Measurements from ENCODE around the gene KLHL3.

The KLHL3 gene

DNA sequence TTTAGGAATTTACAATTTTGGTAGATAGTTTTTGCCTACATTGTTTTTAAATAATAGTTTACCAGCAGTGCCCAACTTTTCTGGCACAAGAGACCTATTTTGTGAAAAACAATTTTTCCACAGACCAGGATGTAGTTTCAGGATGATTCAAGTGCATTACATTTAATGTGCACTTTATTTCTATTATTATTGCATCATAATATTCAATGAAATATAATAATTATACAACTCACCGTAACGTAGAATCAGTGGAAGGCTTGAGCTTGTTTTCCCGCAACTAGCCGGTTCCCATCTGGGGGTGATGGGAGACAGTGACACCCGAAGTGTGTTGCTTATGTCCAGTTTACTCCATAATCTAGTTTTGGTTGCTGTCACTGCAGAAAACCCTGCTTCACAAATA lies 21.7 kb upstream of the KLHL3 start:
- Histone ChIP-seq H3K27me3 (ENCODE audit: control insufficient read depth, insufficient read depth, low read length) (no peaks in the 10 kb centered on the region), H3K4me3 (ENCODE audit: low read depth, low read length) (no peak overlapping the region), H3K36me3 (ENCODE audit: control insufficient read depth, insufficient read depth, low read length) (peaks cover 8% of the 10 kb centered on the region), H3K9me3 (ENCODE audit: control insufficient read depth, insufficient read depth, low read depth, low read length) (peaks cover 10% of the 10 kb centered on the region), H3K27ac (ENCODE audit: low read depth, low read length) (no peak overlapping the region), H3K9ac (ENCODE audit: low read length) (no peak overlapping the region), H3K4me1 (ENCODE audit: control insufficient read depth, insufficient read depth, low read length) (0 out of 2 replicates have a peak, but pooled peaks cover 3% of the 10 kb centered on the region)

DNA sequence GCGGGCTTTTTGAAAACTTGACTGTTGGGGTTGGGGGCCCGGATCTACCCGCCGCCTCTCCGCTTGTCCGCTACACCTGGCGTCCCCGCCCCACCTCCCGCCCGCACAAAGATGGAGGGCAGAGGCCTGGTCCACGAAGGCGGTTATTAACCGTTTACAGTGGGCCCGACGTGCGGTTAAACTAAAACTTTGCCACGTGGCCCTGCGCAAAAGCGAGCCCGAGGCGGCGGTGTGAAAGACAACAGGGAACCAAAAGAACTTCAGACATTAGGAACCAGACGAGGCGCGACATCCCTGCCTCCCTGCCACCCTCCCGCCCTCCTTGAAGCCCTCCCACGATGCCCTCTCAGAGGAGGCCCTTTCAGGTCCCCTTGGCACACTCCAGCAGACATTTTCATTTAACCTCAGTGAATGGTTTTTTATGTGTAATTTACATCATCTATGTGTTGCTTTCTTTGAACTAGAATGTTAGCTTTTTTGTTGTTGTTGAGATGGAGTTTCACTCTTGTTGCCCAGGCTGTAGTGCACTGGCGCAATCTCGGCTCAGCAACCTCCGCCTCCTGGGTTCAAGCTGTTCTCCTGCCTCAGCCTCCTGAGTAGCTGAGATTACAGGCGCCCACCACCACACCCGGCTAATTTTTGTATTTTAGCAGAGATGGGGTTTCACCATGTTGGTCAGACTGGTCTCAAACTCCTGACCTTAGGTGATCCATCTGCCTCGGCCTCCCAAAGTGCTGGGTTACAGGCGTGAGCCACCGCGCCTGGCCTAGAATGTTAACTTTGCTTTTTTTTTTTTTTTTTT lies 19.3 kb upstream of the KLHL3 start:
- H3K4me1 ChIP-seq (ENCODE audit: control insufficient read depth, insufficient read depth, low read length) = peaks cover 14% of the 10 kb centered on the region
- peaks cover 24% of the 10 kb centered on the region for H3K36me3 ChIP-seq (ENCODE audit: control insufficient read depth, insufficient read depth, low read length)
- peaks cover 4% of the 10 kb centered on the region for H3K9me3 ChIP-seq (ENCODE audit: control insufficient read depth, insufficient read depth, low read depth, low read length)
- H3K27ac ChIP-seq (ENCODE audit: low read depth, low read length) = peak overlapping the region; percentile 100
- peak overlapping the region; percentile 99 for H3K9ac ChIP-seq (ENCODE audit: low read length)
- H3K27me3 ChIP-seq (ENCODE audit: control insufficient read depth, insufficient read depth, low read length) = no peaks in the 10 kb centered on the region
- peak overlapping the region; percentile 100 for H3K4me3 ChIP-seq (ENCODE audit: low read depth, low read length)

DNA sequence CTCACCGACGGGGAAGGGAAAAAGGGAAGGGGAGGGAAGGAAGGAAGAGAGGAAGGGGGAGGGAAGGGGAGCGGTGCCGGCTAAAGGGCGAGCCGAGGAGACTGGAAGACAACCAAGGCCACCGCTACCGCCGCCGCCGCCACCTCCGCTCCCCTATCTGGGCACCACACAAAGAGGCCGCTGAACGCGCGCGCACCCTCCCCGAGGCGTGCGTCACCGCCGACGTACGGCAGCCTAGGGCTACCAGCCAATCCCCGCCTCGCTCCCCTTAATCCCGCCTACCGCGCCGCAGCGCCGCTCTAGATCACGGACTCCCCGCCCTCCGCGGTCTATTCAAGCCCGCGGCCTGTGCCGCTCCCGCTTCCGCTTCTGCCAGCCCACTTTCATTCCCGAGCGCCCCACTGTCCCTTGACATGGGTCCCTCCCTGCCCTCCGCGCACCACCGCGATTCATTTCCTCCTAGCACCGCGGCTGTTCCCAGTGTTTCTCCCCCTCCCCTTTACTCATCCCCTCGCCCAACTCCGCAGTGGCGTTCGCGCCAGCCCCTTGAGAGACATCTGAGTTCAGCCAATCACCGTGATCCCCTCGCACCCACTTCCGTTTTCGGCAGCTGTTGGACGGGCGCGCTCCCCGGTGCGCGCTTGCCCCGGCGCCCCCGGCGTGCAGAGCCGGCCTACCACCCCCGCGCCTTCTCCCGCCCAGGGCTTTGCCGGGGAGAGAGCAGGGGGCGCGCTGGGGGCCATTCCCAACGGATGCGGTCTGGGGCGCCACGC lies 18.5 kb upstream of the KLHL3 start, which contains the start of gene HNRNPA0:
Gene HNRNPA0 (minus strand): TSS at position 176 of the 773 bp plus-strand sequence. CDS start 297 bp downstream, outside the sequence.
- Histone ChIP-seq H3K9ac (ENCODE audit: low read length) (peak within 1 kb of the TSS; percentile 99), H3K9me3 (ENCODE audit: control insufficient read depth, insufficient read depth, low read depth, low read length) (no peaks in the 10 kb centered on the region), H3K36me3 (ENCODE audit: control insufficient read depth, insufficient read depth, low read length) (peaks cover 24% of the 10 kb centered on the region), H3K4me3 (ENCODE audit: low read depth, low read length) (peak within 1 kb of the TSS; percentile 100), H3K4me1 (ENCODE audit: control insufficient read depth, insufficient read depth, low read length) (peaks cover 14% of the 10 kb centered on the region), H3K27ac (ENCODE audit: low read depth, low read length) (peak within 1 kb of the TSS; percentile 100), H3K27me3 (ENCODE audit: control insufficient read depth, insufficient read depth, low read length) (no peaks in the 10 kb centered on the region)

DNA sequence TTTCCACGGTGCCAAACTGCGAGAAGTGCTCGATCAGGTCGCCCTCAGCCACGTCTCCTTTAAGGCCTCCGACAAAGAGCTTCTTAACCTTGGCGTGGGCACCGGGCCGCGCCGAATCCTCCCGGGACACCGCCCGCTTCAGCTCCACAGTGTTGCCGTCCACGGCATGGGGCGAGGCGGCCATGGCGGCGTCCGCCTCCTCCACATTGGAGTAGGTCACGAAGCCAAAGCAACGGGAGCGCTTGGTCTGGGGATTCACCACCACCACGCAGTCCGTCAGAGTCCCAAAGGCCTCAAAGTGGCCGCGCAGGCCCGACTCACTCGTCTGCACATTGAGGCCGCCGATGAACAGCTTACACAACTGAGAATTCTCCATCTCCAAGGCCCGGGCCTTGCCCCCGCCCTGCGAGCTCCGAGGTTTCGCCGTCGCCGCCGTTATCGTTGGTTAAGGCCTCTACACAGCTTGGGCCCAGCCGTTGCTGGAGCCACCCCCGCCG lies 17.9 kb upstream of the KLHL3 start:
- peaks cover 24% of the 10 kb centered on the region for H3K36me3 ChIP-seq (ENCODE audit: control insufficient read depth, insufficient read depth, low read length)
- H3K4me3 ChIP-seq (ENCODE audit: low read depth, low read length) = peak overlapping the region; percentile 100
- H3K27me3 ChIP-seq (ENCODE audit: control insufficient read depth, insufficient read depth, low read length) = no peaks in the 10 kb centered on the region

DNA sequence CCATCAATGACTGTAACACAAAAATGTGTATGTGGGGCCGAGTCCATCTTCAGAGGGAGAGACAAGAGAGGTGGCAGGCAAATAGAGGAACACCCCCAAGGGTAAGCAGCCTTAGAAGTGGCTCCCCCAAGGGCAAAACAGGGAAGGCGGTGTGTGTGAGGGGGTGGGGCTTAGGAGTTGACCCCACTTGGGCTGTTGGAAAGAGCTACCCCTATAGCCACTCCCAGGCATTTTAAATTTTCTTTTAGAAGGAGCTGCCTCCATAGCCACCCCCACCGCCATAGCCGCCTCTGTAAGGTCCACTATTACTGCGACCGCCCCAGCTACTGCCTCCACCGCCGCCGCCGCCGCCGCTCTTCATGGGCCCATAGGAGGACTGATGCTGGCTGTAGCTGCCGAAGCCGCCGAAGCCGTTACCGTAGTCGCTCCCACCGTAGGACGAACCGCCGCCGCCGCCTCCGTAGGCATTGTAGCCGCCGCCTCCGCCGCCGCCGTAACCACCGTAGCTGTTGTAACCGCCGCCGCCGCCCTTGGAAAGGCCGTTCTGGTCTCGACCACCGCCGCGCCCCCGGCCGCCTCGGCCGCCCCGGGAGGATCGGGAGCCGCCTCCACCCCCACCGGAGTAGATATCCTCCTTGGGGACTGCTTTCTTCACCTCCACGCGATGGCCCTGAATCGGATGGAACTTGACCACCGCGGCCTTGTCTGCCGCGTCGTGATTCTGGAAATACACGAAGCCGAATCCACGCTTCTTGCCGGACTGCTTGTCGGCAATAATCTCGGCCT lies 17.2 kb upstream of the KLHL3 start:
- H3K4me3 ChIP-seq (ENCODE audit: low read depth, low read length) = peak overlapping the region; percentile 100
- peak overlapping the region; percentile 100 for H3K27ac ChIP-seq (ENCODE audit: low read depth, low read length)
- no peaks in the 10 kb centered on the region for H3K27me3 ChIP-seq (ENCODE audit: control insufficient read depth, insufficient read depth, low read length)
- H3K4me1 ChIP-seq (ENCODE audit: control insufficient read depth, insufficient read depth, low read length) = peaks cover 14% of the 10 kb centered on the region
- H3K36me3 ChIP-seq (ENCODE audit: control insufficient read depth, insufficient read depth, low read length) = peaks cover 24% of the 10 kb centered on the region
- peak overlapping the region; percentile 99 for H3K9ac ChIP-seq (ENCODE audit: low read length)
- no peaks in the 10 kb centered on the region for H3K9me3 ChIP-seq (ENCODE audit: control insufficient read depth, insufficient read depth, low read depth, low read length)

More for the DNA sequence above, 17.9 kb upstream of the KLHL3 start:
- Histone ChIP-seq H3K4me1 (ENCODE audit: control insufficient read depth, insufficient read depth, low read length) (peaks cover 14% of the 10 kb centered on the region), H3K9ac (ENCODE audit: low read length) (peak overlapping the region; percentile 99), H3K27ac (ENCODE audit: low read depth, low read length) (peak overlapping the region; percentile 100), H3K9me3 (ENCODE audit: control insufficient read depth, insufficient read depth, low read depth, low read length) (no peaks in the 10 kb centered on the region)

DNA sequence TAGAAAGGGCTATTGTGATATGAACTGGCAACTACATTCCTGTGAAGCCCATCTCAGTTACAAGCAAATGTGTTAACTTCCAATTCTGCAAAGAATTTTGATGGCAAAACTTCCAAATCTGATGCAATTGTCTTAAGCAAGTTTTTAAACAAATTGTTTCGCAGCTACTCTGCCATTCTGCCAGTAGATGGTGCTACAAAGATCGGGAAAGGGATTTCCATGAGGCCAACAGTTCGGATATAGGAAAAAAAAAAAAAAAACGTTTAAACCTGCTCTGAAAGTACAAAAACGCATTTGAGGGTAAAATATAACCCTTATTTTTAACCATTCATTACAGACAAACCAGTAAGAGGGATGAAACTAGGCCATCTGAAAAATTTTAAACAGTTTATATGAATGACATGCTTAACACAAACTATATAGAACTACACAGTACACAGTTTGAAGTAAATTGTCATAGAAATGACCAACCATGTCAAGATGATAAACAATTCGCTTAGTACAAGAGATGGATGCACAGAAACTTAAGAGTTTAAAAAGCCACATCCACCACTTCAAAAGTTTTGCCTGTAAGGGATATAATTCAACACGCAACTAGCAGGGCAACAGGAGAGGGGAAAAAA lies 16.1 kb upstream of the KLHL3 start:
- Histone ChIP-seq H3K36me3 (ENCODE audit: control insufficient read depth, insufficient read depth, low read length) (peaks cover 24% of the 10 kb centered on the region), H3K27me3 (ENCODE audit: control insufficient read depth, insufficient read depth, low read length) (no peaks in the 10 kb centered on the region), H3K4me3 (ENCODE audit: low read depth, low read length) (peak overlapping the region; percentile 100), H3K4me1 (ENCODE audit: control insufficient read depth, insufficient read depth, low read length) (peaks cover 14% of the 10 kb centered on the region), H3K9ac (ENCODE audit: low read length) (peak overlapping the region; percentile 72), H3K27ac (ENCODE audit: low read depth, low read length) (no peak overlapping the region), H3K9me3 (ENCODE audit: control insufficient read depth, insufficient read depth, low read depth, low read length) (no peaks in the 10 kb centered on the region)

DNA sequence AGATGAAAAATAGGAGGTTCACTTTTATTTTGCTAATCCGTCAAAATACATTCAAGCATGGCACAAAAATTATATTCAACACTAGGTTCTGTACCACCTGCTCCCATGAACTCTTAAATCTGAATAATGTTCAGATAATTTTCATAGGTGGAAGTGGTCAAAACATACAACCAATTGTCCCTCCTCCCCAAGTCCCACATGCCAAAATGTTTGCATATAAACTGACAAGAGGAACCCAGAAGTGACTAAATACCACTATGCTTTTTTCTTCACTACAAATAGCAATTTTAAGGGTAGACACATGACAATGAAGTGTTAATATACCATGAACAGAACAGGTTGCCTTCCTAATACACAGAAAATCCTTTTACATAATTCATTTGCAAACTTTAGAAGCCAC lies 14.5 kb upstream of the KLHL3 start:
- H3K27me3 ChIP-seq (ENCODE audit: control insufficient read depth, insufficient read depth, low read length) = no peaks in the 10 kb centered on the region
- no peak overlapping the region for H3K9ac ChIP-seq (ENCODE audit: low read length)
- H3K4me3 ChIP-seq (ENCODE audit: low read depth, low read length) = peak overlapping the region; percentile 100; the same call in 1 of the 2 replicates
- no peaks in the 10 kb centered on the region for H3K9me3 ChIP-seq (ENCODE audit: control insufficient read depth, insufficient read depth, low read depth, low read length)
- peaks cover 24% of the 10 kb centered on the region for H3K36me3 ChIP-seq (ENCODE audit: control insufficient read depth, insufficient read depth, low read length)
- H3K4me1 ChIP-seq (ENCODE audit: control insufficient read depth, insufficient read depth, low read length) = peaks cover 14% of the 10 kb centered on the region
- no peak overlapping the region for H3K27ac ChIP-seq (ENCODE audit: low read depth, low read length)

DNA sequence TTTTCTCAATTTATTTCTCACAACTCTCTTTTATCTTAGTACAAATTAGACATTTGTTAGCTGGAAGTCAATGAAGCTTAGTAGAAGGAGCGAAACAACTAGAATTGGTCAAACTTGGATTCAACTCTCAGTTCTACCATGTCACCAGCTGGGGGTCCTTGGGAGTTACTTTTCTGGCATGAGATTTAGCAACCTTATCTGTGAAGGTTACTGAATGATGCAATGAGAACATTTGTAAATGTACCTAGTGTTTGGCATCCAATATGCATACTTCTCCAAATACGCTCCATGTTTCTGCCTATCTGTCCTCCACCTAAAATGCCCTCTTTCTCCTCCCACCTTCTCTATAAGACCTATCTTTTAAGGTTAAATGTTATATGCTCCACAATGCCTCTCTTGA lies 12.0 kb upstream of the KLHL3 start:
- H3K4me1 ChIP-seq (ENCODE audit: control insufficient read depth, insufficient read depth, low read length) = peaks cover 11% of the 10 kb centered on the region
- H3K9ac ChIP-seq (ENCODE audit: low read length) = no peak overlapping the region
- peaks cover 18% of the 10 kb centered on the region for H3K36me3 ChIP-seq (ENCODE audit: control insufficient read depth, insufficient read depth, low read length)
- H3K9me3 ChIP-seq (ENCODE audit: control insufficient read depth, insufficient read depth, low read depth, low read length) = no peaks in the 10 kb centered on the region
- no peak overlapping the region for H3K27ac ChIP-seq (ENCODE audit: low read depth, low read length)
- no peak overlapping the region for H3K4me3 ChIP-seq (ENCODE audit: low read depth, low read length)
- H3K27me3 ChIP-seq (ENCODE audit: control insufficient read depth, insufficient read depth, low read length) = no peaks in the 10 kb centered on the region

DNA sequence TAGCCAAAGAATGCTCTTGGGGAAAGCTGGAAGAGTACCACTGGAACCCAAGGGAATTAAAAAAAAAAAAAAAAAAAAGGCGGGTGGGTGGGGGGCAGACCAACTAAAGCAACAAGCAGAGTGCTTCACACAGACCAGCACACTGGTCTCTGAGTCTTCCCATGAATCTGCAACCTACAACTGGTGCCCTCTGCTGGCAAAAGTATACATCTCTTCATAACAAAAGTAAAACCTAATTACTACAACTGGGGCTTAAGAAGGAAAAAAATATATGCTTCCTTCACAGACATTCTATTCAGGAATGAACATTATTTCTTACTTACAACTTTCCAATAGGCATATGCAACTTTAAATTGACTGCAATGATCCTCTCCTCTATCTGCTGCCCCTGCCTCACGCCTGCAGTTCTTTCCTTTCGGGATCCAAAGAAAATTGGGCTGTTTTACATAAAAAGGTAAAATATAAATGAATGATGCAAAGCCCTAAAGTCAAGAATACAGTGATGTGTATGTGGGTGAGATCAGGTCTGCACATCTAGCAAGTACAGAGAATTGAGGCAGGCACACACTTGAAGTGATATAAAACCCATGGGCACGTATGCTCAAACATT lies 7.2 kb upstream of the KLHL3 start:
- Histone ChIP-seq H3K4me3 (ENCODE audit: low read depth, low read length) (no peak overlapping the region), H3K36me3 (ENCODE audit: control insufficient read depth, insufficient read depth, low read length) (no peaks in the 10 kb centered on the region), H3K27me3 (ENCODE audit: control insufficient read depth, insufficient read depth, low read length) (no peaks in the 10 kb centered on the region), H3K9ac (ENCODE audit: low read length) (no peak overlapping the region), H3K27ac (ENCODE audit: low read depth, low read length) (no peak overlapping the region), H3K9me3 (ENCODE audit: control insufficient read depth, insufficient read depth, low read depth, low read length) (no peaks in the 10 kb centered on the region), H3K4me1 (ENCODE audit: control insufficient read depth, insufficient read depth, low read length) (peaks cover 7% of the 10 kb centered on the region; the same call in 1 of the 2 replicates)

DNA sequence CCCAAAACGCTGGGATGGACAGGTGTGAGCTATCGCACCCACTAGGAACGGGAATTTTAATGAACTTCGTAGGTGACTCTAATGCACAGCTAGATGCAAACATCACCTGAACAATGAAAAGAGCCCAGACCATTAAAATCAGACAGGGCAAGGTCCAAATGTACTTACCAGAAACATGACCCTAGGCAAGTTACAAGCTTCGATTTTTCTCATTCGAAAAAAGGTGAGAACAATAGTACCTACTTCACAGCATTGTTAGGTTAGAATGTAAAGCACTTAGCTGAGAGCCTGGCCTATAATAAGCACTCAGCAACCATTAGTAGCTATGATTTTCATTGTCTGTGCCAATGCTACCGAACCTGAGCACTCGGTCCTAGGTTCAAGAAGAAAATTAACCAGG lies 5.8 kb upstream of the KLHL3 start:
- Histone ChIP-seq H3K36me3 (ENCODE audit: control insufficient read depth, insufficient read depth, low read length) (no peaks in the 10 kb centered on the region), H3K4me1 (ENCODE audit: control insufficient read depth, insufficient read depth, low read length) (peaks cover 7% of the 10 kb centered on the region; the same call in 1 of the 2 replicates), H3K4me3 (ENCODE audit: low read depth, low read length) (no peak overlapping the region), H3K9me3 (ENCODE audit: control insufficient read depth, insufficient read depth, low read depth, low read length) (no peaks in the 10 kb centered on the region), H3K9ac (ENCODE audit: low read length) (no peak overlapping the region), H3K27ac (ENCODE audit: low read depth, low read length) (no peak overlapping the region), H3K27me3 (ENCODE audit: control insufficient read depth, insufficient read depth, low read length) (no peaks in the 10 kb centered on the region)

Data from HUES6 (cell line).